ENCODE results near the gene RASSF8. TPM values are rescaled to one million over a fixed set of nuclear protein-coding genes. Genes with fewer than 3 reads are reported as not detected.

Gene RASSF8
- total RNA-seq, 1 donor: 97.4 TPM

DNA sequence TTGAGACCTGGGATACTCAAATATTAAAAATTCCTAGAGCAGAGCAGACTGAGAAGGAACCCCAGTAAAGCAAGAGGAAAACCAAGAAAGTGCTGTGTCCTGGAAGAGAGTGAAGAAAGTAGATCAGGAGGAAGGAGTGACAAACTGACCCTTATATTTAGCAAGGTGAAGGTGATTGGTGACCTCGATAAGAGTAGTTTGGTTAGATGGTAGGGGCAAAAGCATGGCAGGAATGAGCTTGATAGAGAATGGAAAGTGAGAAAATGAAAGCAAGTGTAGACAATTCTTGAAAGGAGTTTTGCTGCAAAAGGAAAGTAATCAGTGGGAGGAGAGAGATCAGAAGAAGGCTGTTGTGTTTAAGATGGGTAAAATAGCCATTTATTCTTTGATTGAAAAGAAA is 51.1 kb downstream of the RASSF8 start:
- Histone ChIP-seq H3K4me1 (ENCODE audit: insufficient read depth, low read length) (peaks cover 39% of the 10 kb centered on the region), H3K79me2 (ENCODE audit: insufficient read depth, low read length) (peaks cover 91% of the 10 kb centered on the region), H3K9me3 (ENCODE audit: low read depth, low read length) (no peaks in the 10 kb centered on the region), H2AFZ (ENCODE audit: low read length) (no peak overlapping the region), H3K36me3 (ENCODE audit: insufficient read depth, low read length) (peaks cover 4% of the 10 kb centered on the region), H3K27me3 (ENCODE audit: insufficient read depth, low read length) (no peaks in the 10 kb centered on the region), H4K20me1 (ENCODE audit: insufficient read depth, low read length) (peaks cover 6% of the 10 kb centered on the region), H3K4me2 (ENCODE audit: insufficient read depth, low read length) (peak overlapping the region; percentile 58), H3K4me3 (ENCODE audit: insufficient read depth, low read length) (peak overlapping the region; percentile 21), H3K27ac (ENCODE audit: low read depth, low read length) (peak overlapping the region; percentile 91)
- TF ChIP-seq, protein P1, sequence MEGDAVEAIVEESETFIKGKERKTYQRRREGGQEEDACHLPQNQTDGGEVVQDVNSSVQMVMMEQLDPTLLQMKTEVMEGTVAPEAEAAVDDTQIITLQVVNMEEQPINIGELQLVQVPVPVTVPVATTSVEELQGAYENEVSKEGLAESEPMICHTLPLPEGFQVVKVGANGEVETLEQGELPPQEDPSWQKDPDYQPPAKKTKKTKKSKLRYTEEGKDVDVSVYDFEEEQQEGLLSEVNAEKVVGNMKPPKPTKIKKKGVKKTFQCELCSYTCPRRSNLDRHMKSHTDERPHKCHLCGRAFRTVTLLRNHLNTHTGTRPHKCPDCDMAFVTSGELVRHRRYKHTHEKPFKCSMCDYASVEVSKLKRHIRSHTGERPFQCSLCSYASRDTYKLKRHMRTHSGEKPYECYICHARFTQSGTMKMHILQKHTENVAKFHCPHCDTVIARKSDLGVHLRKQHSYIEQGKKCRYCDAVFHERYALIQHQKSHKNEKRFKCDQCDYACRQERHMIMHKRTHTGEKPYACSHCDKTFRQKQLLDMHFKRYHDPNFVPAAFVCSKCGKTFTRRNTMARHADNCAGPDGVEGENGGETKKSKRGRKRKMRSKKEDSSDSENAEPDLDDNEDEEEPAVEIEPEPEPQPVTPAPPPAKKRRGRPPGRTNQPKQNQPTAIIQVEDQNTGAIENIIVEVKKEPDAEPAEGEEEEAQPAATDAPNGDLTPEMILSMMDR (IDR thresholded peaks at IDR 0.05; ENCODE audit: extremely low read depth, low read depth, low read length): no peak
- DNase-seq (ENCODE audit: insufficient read length, low spot score, missing footprints): no peak

DNA sequence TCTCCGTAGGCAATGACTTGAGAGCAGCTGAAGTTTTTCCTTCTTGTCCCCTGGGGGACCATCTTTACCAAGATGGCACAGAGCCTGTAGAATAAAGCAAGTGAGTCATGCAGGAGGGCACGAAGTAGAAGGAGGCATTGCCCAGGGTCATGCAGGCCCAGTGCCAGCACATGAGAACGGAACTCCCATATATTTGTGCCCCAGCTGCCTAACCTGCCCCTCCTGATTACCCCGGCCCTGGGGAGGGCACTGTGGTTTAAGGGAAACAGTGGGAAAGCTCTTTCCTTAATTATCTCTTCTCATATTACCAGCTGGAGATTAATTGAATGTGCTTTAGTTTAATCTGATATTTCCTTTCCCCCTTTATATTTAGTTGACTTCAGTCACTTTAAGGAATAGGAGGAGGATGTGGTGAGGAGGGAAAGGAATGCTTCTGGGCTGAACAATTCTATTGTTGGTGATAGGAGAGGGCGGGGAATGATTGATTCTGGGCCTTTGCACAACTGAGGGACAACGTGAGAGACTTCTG is 51.9 kb downstream of the RASSF8 start:
- Histone ChIP-seq H3K27me3 (ENCODE audit: insufficient read depth, low read length) (no peaks in the 10 kb centered on the region), H3K4me2 (ENCODE audit: insufficient read depth, low read length) (peak overlapping the region; percentile 58), H3K79me2 (ENCODE audit: insufficient read depth, low read length) (peaks cover 91% of the 10 kb centered on the region), H4K20me1 (ENCODE audit: insufficient read depth, low read length) (peaks cover 6% of the 10 kb centered on the region), H3K36me3 (ENCODE audit: insufficient read depth, low read length) (peaks cover 4% of the 10 kb centered on the region), H3K27ac (ENCODE audit: low read depth, low read length) (peak overlapping the region; percentile 91), H2AFZ (ENCODE audit: low read length) (no peak overlapping the region), H3K4me3 (ENCODE audit: insufficient read depth, low read length) (peak overlapping the region; percentile 21), H3K4me1 (ENCODE audit: insufficient read depth, low read length) (peaks cover 39% of the 10 kb centered on the region), H3K9me3 (ENCODE audit: low read depth, low read length) (no peaks in the 10 kb centered on the region)
- no peak for DNase-seq (ENCODE audit: insufficient read length, low spot score, missing footprints)
- TF ChIP-seq, protein P1 (IDR thresholded peaks at IDR 0.05; ENCODE audit: extremely low read depth, low read depth, low read length): no peak

DNA sequence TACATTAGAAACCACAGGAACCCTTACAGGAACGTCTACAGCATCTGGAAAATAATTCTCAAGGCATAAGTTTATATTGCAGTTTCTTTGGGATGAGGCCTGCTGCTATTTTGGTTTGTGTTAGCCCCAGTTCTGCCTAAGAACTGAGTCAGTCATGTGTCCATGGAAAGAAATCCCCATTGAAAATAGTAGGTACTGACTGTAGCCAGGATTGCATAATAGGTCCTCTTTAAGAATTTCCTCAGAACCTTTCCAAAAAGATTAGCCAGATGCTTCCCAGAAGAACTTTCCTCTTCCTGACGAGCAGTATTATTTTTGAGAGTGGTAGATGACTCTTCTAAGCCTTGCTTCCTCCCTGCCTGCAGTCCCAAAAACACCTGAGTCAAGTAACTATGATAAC is 52.6 kb downstream of the RASSF8 start:
- Histone ChIP-seq H3K9me3 (ENCODE audit: low read depth, low read length) (no peaks in the 10 kb centered on the region), H2AFZ (ENCODE audit: low read length) (no peak overlapping the region), H3K4me3 (ENCODE audit: insufficient read depth, low read length) (no peak overlapping the region), H4K20me1 (ENCODE audit: insufficient read depth, low read length) (peaks cover 6% of the 10 kb centered on the region), H3K4me2 (ENCODE audit: insufficient read depth, low read length) (peak overlapping the region; percentile 58), H3K36me3 (ENCODE audit: insufficient read depth, low read length) (peaks cover 4% of the 10 kb centered on the region), H3K27ac (ENCODE audit: low read depth, low read length) (peak overlapping the region; percentile 91), H3K79me2 (ENCODE audit: insufficient read depth, low read length) (peaks cover 91% of the 10 kb centered on the region), H3K27me3 (ENCODE audit: insufficient read depth, low read length) (no peaks in the 10 kb centered on the region), H3K4me1 (ENCODE audit: insufficient read depth, low read length) (peaks cover 39% of the 10 kb centered on the region)
- TF ChIP-seq, protein P1 (IDR thresholded peaks at IDR 0.05; ENCODE audit: extremely low read depth, low read depth, low read length): no peak
- DNase-seq (ENCODE audit: insufficient read length, low spot score, missing footprints): peak; percentile 45

DNA sequence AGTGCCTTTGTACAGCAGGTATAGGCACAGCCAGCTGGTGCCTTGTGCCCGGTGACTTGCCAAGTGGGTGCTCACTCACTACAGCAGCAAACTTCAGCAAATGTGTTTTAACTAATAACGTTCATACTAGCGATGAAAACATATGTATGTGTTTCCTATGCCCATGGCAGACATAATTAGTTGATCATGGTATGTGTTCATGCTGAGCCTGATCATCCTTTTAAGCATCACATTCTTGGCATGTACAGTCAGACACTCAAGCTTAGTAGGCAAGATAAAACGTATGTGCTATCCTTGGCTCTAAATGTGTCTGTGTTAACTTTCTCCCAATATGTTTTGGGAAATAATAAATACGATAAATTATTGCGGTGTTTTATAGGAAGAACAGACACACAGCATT is 55.6 kb downstream of the RASSF8 start:
- Histone ChIP-seq H4K20me1 (ENCODE audit: insufficient read depth, low read length) (peaks cover 6% of the 10 kb centered on the region), H3K79me2 (ENCODE audit: insufficient read depth, low read length) (peaks cover 87% of the 10 kb centered on the region), H3K4me1 (ENCODE audit: insufficient read depth, low read length) (peaks cover 53% of the 10 kb centered on the region), H3K9me3 (ENCODE audit: low read depth, low read length) (no peaks in the 10 kb centered on the region), H3K36me3 (ENCODE audit: insufficient read depth, low read length) (no peaks in the 10 kb centered on the region), H2AFZ (ENCODE audit: low read length) (no peak overlapping the region), H3K27me3 (ENCODE audit: insufficient read depth, low read length) (no peaks in the 10 kb centered on the region), H3K4me3 (ENCODE audit: insufficient read depth, low read length) (no peak overlapping the region), H3K4me2 (ENCODE audit: insufficient read depth, low read length) (no peak overlapping the region), H3K27ac (ENCODE audit: low read depth, low read length) (no peak overlapping the region)
- TF ChIP-seq, protein P1 (IDR thresholded peaks at IDR 0.05; ENCODE audit: extremely low read depth, low read depth, low read length): no peak
- no peak for DNase-seq (ENCODE audit: insufficient read length, low spot score, missing footprints)
